Measurements from ENCODE around the gene ANK3.

- TF ChIP-seq, protein P1, sequence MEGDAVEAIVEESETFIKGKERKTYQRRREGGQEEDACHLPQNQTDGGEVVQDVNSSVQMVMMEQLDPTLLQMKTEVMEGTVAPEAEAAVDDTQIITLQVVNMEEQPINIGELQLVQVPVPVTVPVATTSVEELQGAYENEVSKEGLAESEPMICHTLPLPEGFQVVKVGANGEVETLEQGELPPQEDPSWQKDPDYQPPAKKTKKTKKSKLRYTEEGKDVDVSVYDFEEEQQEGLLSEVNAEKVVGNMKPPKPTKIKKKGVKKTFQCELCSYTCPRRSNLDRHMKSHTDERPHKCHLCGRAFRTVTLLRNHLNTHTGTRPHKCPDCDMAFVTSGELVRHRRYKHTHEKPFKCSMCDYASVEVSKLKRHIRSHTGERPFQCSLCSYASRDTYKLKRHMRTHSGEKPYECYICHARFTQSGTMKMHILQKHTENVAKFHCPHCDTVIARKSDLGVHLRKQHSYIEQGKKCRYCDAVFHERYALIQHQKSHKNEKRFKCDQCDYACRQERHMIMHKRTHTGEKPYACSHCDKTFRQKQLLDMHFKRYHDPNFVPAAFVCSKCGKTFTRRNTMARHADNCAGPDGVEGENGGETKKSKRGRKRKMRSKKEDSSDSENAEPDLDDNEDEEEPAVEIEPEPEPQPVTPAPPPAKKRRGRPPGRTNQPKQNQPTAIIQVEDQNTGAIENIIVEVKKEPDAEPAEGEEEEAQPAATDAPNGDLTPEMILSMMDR (IDR thresholded peaks at IDR 0.05) = no peak
- no peak for TF ChIP-seq POLR2A (IDR thresholded peaks at IDR 0.05)
Observed at GRCh38 chr10:60182691-60183090, 207.0 kb downstream of the ANK3 start.
